A673 (cell line): ENCODE results near the gene KIAA1614. TPM values are rescaled to one million over a fixed set of nuclear protein-coding genes. Genes with fewer than 3 reads are reported as not detected.

Experiments used
- BruUV-seq: library from RNA; stranded (reverse); fragments of 400-500 nt; replicated peaks from 2 replicates; lab custom pipeline; 2021; lab: Mats Ljungman, UMichigan
- CTCF ChIA-PET: fragments of 300-600 bp; sonication (Branson Sonifier 250); formaldehyde crosslinking; loops from one replicate; lab custom pipeline; 2022; ENCODE audit warnings: antibody characterized with exemption; lab: Charles Lee
- POLR2A ChIA-PET: fragments of 300-600 bp; sonication (Branson Sonifier 250); formaldehyde crosslinking; loops from one replicate; lab custom pipeline; 2022; ENCODE audit warnings: antibody characterized with exemption; ENCODE audit not compliant: low non-redundant PET; lab: Charles Lee
- DNase-seq: peaks from one replicate; pipeline ENCODE4 v3.0.0-alpha.2; 2015; ENCODE audit warnings: low spot score
- H3K27ac ChIP-seq: fragments of 200-600 bp; sonication (generic); 2 replicates; pipeline ENCODE4 v1.5.1; 2016; ENCODE audit warnings: mixed run types, low read depth, mild to moderate bottlenecking, mixed read lengths, antibody characterized with exemption, low read length; ENCODE audit not compliant: poor library complexity, severe bottlenecking
- H3K27me3 ChIP-seq: fragments of 200-600 bp; sonication (generic); replicated peaks from 2 replicates; pipeline ENCODE4 v1.6.1; 2017; ENCODE audit warnings: mixed run types, low read depth, mild to moderate bottlenecking, mixed read lengths, antibody characterized with exemption, low read length; ENCODE audit not compliant: insufficient read depth, poor library complexity
- H3K36me3 ChIP-seq: fragments of 200-600 bp; sonication (generic); 2 replicates; pipeline ENCODE4 v1.6.1; 2016; ENCODE audit warnings: mixed run types, mild to moderate bottlenecking, mixed read lengths, antibody characterized with exemption, low read length; ENCODE audit not compliant: insufficient read depth, poor library complexity, severe bottlenecking
- H3K4me1 ChIP-seq: fragments of 200-600 bp; sonication (generic); 2 replicates; pipeline ENCODE4 v1.6.1; 2017; ENCODE audit warnings: mixed run types, mild to moderate bottlenecking, mixed read lengths, antibody characterized with exemption, low read length; ENCODE audit not compliant: insufficient read depth, poor library complexity, severe bottlenecking
- H3K4me3 ChIP-seq: fragments of 200-600 bp; sonication (generic); 2 replicates; pipeline ENCODE4 v1.5.1; 2016; ENCODE audit warnings: low read depth, mixed run types, mild to moderate bottlenecking, mixed read lengths, low read length; ENCODE audit not compliant: poor library complexity, severe bottlenecking
- H3K9me3 ChIP-seq: fragments of 200-600 bp; sonication (generic); 2 replicates; pipeline ENCODE4 v1.6.1; 2016; ENCODE audit warnings: mixed run types, low read depth, mild to moderate bottlenecking, mixed read lengths, antibody characterized with exemption, low read length; ENCODE audit not compliant: poor library complexity, severe bottlenecking
- EZH2 ChIP-seq: fragments of 200-600 bp; sonication (generic); IDR thresholded peaks from 2 replicates; pipeline ENCODE4 v1.6.1; 2017; ENCODE audit warnings: borderline replicate concordance, low read depth, mild to moderate bottlenecking, mixed read lengths, antibody characterized with exemption, low read length; ENCODE audit not compliant: poor library complexity, severe bottlenecking
- intact Hi-C: fragments of 100-400 bp; cut with micrococcal nuclease; formaldehyde crosslinking; loops from one replicate; pipeline ENCODE4 v1.10.0; 2022; ENCODE audit not compliant: unreplicated experiment
- total RNA-seq: library from RNA; stranded (reverse); gene quantifications from 2 replicates; pipeline ENCODE4 v1.2.3, GENCODE V29; 2021
- TF ChIP-seq, protein P1 (sequence below): fragments of 300-800, 200-600 bp; sonication (generic); conservative IDR thresholded peaks from 2 replicates; pipeline ENCODE4 v1.5.1; 2017; ENCODE audit warnings: low read depth, mild to moderate bottlenecking, antibody characterized with exemption, low read length, moderate library complexity, mixed read lengths

The KIAA1614 gene
- total RNA-seq, 1 experiment from 2014 or later: 0.67 TPM

DNA sequence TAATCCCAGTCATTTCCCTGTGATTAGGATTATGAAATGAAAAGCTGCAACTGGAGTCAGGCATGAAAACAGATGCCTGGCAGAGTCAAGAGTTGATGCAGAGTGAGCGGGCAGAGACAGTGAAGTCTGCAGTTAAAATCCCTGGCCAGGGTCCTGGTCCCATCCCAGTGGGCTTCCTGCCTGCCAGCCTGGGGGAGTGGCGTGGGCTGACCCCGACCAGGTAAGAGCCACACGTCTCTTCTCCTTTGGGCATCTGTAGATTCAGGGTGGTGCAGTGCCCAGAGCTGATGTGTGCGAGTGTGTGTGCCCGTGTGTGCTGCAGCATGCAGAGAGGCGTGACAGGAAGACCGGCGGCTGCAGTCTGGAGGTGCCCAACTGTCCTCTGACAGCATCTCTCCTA lies 6.2 kb upstream of the KIAA1614 start:
- BruUV-seq: no TSS peak

DNA sequence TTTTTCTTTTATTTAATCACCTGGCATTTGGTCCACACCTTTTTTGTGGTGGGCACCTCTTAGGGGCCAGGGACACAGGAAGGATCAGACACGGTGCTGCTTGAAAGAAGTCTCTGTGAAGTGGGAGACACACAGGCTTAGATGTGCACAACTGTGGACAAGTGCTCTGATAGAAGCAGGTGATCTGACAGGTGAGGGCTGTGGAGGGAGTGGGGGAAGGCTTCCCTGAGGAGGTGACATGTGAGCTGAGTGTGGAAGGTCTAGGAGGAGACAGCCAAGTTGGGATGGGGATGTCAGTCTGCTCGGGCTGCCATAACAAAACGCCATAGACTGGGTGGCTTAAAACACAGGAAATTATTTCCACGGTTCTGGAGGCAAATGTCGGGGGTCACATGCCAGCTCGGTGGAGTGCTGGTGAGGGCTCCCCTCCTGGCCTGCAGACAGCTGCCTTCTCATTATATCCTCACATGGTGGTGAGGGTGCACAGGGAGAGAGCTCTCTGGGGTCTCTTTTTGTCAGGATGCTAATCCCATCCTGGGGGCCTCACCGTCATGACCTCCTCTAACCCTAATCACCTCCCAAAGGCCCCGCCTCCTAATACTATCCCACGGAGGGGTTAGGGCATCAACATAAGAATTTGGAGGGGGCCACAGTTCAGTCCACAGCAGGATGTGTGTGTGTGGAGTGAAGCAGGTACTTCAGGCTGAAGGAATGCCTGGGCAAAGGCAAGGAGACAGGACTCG lies 5.2 kb upstream of the KIAA1614 start:
- intact Hi-C loops: no loop called here
- no peaks in the 10 kb centered on the region for H3K9me3 ChIP-seq
- H3K4me1 ChIP-seq: peaks cover 3% of the 10 kb centered on the region
- TF ChIP-seq EZH2: no peak
- TF ChIP-seq, protein P1, sequence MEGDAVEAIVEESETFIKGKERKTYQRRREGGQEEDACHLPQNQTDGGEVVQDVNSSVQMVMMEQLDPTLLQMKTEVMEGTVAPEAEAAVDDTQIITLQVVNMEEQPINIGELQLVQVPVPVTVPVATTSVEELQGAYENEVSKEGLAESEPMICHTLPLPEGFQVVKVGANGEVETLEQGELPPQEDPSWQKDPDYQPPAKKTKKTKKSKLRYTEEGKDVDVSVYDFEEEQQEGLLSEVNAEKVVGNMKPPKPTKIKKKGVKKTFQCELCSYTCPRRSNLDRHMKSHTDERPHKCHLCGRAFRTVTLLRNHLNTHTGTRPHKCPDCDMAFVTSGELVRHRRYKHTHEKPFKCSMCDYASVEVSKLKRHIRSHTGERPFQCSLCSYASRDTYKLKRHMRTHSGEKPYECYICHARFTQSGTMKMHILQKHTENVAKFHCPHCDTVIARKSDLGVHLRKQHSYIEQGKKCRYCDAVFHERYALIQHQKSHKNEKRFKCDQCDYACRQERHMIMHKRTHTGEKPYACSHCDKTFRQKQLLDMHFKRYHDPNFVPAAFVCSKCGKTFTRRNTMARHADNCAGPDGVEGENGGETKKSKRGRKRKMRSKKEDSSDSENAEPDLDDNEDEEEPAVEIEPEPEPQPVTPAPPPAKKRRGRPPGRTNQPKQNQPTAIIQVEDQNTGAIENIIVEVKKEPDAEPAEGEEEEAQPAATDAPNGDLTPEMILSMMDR: no peak
- no peak overlapping the region for H3K4me3 ChIP-seq
- H3K27ac ChIP-seq: no peak overlapping the region
- ChIA-PET POLR2A (no interaction called here), CTCF (no interaction called here)
- no peaks in the 10 kb centered on the region for H3K36me3 ChIP-seq
- no TSS peak for BruUV-seq
- no peak for DNase-seq
- H3K27me3 ChIP-seq: peaks cover 5% of the 10 kb centered on the region

More for the DNA sequence above, 6.2 kb upstream of the KIAA1614 start:
- CTCF ChIA-PET: no interaction called here
- Histone ChIP-seq H3K4me1 (no peaks in the 10 kb centered on the region), H3K4me3 (no peak overlapping the region), H3K9me3 (no peaks in the 10 kb centered on the region), H3K27ac (no peak overlapping the region), H3K36me3 (no peaks in the 10 kb centered on the region), H3K27me3 (no peaks in the 10 kb centered on the region)
- intact Hi-C loops: no loop called here
- POLR2A ChIA-PET: no interaction called here
- no peak for DNase-seq
- TF ChIP-seq EZH2: no peak
- TF ChIP-seq, protein P1: no peak

DNA sequence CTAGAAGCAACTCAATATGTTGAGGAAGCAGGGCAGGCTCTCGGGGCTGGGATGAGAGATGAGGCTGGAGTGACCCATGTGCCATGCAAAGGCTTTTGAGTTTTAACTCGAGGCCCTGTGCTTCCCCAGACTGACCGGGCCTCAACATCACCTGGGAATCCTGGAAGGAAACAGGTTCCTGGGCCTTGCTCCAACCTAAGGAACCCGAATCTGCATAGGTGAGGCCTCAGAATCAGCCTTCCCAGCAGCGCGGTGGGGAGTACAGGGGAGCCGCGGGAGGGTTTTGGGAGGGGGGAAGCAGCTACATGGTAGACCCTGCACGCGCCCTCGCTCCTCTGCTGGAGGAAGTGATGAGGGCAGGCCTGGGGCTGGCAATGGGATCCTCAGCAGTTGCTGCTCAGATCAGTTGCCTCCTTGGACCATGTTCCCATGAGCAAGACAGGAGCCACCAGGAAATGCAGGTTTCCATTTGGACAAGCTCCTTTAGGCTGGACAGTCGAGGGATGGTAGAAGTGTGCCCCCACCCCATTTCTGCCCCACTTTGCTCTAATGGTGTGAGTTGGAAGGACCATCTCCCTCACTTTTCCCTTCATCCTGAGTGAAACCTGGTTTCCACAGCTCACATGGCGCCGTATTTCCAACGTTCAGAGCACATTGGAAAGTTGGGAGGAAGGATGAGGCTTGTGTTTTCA lies 4.5 kb upstream of the KIAA1614 start:
- ChIA-PET CTCF (interaction anchor here (0.6 kb wide), 1 partner anchor 12 kb away, joined by 6 read pairs; no protein-coding TSS in a partner anchor), POLR2A (no interaction called here)
- Histone ChIP-seq H3K9me3 (no peaks in the 10 kb centered on the region), H3K27ac (no peak overlapping the region), H3K4me3 (no peak overlapping the region), H3K36me3 (no peaks in the 10 kb centered on the region), H3K27me3 (peaks cover 6% of the 10 kb centered on the region), H3K4me1 (peaks cover 5% of the 10 kb centered on the region)
- DNase-seq: no peak
- TF ChIP-seq, protein P1: no peak
- no peak for TF ChIP-seq EZH2
- intact Hi-C loops: no loop called here
- no TSS peak for BruUV-seq
